ENCODE measurements around the gene APOBEC3A. TPM values are rescaled to one million over a fixed set of nuclear protein-coding genes. Genes with fewer than 3 reads are reported as not detected.

Gene APOBEC3A
- total RNA-seq, 1 experiment from 2014 or later, result not detected

DNA sequence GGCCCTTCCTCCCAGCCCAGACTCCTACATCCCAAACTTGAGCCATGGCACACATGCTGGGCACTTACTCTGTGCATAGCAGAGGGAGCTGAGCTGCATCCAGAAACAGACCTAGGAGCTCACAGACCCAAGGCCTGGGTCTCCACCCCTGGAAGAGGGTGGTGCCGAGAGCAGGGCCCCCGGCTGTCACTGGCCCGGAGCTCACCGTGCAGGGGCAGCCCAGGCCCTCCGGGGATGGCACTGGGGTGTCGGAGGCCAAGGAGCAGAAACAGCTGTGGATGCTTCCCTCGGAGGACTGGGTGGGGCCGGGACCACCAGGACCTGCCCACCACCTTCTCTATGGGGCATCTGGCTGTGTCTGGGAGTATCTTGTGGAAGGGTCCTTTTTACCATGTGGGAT is 4.3 kb upstream of the APOBEC3A start:
- H3K9me3 ChIP-seq (ENCODE audit: insufficient read depth, low read depth), result no peaks in the 10 kb centered on the region
- H4K20me1 ChIP-seq (ENCODE audit: insufficient read depth), result no peaks in the 10 kb centered on the region
- BruUV-seq (replicated peaks), result no TSS peak
- ChIA-PET POLR2A (ENCODE audit: unreplicated experiment) (interaction anchor here (0.6 kb wide), 1 partner anchor 81 kb away, joined by 3 read pairs; no protein-coding TSS in a partner anchor), CTCF (interaction anchor here (0.6 kb wide), 1 partner anchor 25 kb away, joined by 16 read pairs; no protein-coding TSS in a partner anchor)
- intact Hi-C loops (cut with micrococcal nuclease; ENCODE audit: unreplicated experiment), result no loop called here
- no peak overlapping the region for H3K27ac ChIP-seq
- H3K4me1 ChIP-seq (replicated peaks; ENCODE audit: insufficient read depth), result peaks cover 26% of the 10 kb centered on the region
- TF ChIP-seq, protein P1, sequence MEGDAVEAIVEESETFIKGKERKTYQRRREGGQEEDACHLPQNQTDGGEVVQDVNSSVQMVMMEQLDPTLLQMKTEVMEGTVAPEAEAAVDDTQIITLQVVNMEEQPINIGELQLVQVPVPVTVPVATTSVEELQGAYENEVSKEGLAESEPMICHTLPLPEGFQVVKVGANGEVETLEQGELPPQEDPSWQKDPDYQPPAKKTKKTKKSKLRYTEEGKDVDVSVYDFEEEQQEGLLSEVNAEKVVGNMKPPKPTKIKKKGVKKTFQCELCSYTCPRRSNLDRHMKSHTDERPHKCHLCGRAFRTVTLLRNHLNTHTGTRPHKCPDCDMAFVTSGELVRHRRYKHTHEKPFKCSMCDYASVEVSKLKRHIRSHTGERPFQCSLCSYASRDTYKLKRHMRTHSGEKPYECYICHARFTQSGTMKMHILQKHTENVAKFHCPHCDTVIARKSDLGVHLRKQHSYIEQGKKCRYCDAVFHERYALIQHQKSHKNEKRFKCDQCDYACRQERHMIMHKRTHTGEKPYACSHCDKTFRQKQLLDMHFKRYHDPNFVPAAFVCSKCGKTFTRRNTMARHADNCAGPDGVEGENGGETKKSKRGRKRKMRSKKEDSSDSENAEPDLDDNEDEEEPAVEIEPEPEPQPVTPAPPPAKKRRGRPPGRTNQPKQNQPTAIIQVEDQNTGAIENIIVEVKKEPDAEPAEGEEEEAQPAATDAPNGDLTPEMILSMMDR (conservative IDR thresholded peaks at IDR 0.05), result no peak
- TF ChIP-seq EZH2 (IDR thresholded peaks at IDR 0.05; ENCODE audit: low read depth), result no peak
- H3K4me2 ChIP-seq, result no peak overlapping the region
- H2AFZ ChIP-seq, result no peak overlapping the region
- DNase-seq, result no peak
- no peaks in the 10 kb centered on the region for H3K36me3 ChIP-seq (ENCODE audit: low read depth)
- H3K4me3 ChIP-seq, result no peak overlapping the region
- 0 out of 2 replicates have a peak, but pooled peaks cover 6% of the 10 kb centered on the region for H3F3A ChIP-seq (ENCODE audit: insufficient read depth, low read depth)
- H3K9me2 ChIP-seq (ENCODE audit: insufficient read depth), result no peaks in the 10 kb centered on the region
- no peaks in the 10 kb centered on the region for H3K27me3 ChIP-seq (ENCODE audit: insufficient read depth, low read depth)
- H3K79me2 ChIP-seq (ENCODE audit: low read depth), result no peaks in the 10 kb centered on the region

DNA sequence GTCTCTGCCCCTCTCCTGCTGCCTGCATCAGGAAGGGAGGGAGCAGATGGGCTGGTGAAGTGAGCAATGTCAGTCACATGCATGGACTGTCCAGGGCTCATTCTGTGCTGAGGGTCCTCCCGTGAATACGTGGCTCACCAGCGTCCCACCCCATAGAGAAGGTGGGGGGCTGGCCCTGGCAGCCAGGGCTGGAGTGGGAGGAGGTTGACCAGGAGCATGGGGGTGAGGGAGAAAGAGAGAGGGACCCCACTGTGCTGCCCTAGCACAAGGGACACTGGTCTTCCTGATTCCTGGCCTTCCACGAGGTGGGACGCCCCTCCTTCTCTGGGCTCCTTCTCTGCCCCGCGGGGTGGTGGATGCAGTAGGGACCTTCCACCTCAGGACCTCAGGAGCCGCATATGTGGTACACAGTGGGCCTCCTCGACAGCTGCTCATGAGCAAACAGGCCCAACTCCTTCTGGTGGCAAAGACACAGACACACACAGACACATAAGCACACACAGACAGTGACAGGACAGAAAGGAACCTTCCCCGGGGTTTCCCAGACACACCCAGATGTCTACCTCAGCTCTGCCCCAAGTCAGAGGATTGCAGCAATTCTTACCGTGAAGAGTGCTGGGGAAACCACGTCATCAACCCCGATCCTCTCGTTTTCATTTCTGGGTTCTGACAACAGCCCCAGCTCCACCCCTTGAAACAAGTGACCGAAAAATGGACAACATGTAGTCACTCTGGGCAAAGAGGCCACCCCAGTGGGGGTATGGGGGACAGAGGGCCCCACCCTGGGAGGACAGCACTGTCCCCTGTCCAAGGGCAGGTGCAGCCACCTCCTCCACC is 3.6 kb upstream of the APOBEC3A start:
- Histone ChIP-seq H3K9me2 (ENCODE audit: insufficient read depth) (no peaks in the 10 kb centered on the region), H3K27me3 (ENCODE audit: insufficient read depth, low read depth) (no peaks in the 10 kb centered on the region), H3K27ac (no peak overlapping the region), H3K36me3 (ENCODE audit: low read depth) (no peaks in the 10 kb centered on the region), H3K4me1 (replicated peaks; ENCODE audit: insufficient read depth) (peaks cover 26% of the 10 kb centered on the region), H4K20me1 (ENCODE audit: insufficient read depth) (no peaks in the 10 kb centered on the region), H3K79me2 (ENCODE audit: low read depth) (no peaks in the 10 kb centered on the region), H3K4me2 (peak overlapping the region; percentile 31), H3K9me3 (ENCODE audit: insufficient read depth, low read depth) (no peaks in the 10 kb centered on the region), H2AFZ (no peak overlapping the region), H3K4me3 (no peak overlapping the region), H3F3A (ENCODE audit: insufficient read depth, low read depth) (0 out of 2 replicates have a peak, but pooled peaks cover 6% of the 10 kb centered on the region)
- ChIA-PET CTCF (interaction anchor here (0.6 kb wide), 1 partner anchor 26 kb away, joined by 16 read pairs; no protein-coding TSS in a partner anchor), POLR2A (ENCODE audit: unreplicated experiment) (interaction anchor here (0.6 kb wide), 2 partner anchors 81 to 290 kb away, joined by 3 to 5 read pairs; no protein-coding TSS in a partner anchor)
- intact Hi-C loops (cut with micrococcal nuclease; ENCODE audit: unreplicated experiment), result no loop called here
- no TSS peak for BruUV-seq (replicated peaks)
- peak; percentile 48 to 76 for DNase-seq
- TF ChIP-seq, protein P1 (conservative IDR thresholded peaks at IDR 0.05), result no peak
- TF ChIP-seq EZH2 (IDR thresholded peaks at IDR 0.05; ENCODE audit: low read depth), result no peak

DNA sequence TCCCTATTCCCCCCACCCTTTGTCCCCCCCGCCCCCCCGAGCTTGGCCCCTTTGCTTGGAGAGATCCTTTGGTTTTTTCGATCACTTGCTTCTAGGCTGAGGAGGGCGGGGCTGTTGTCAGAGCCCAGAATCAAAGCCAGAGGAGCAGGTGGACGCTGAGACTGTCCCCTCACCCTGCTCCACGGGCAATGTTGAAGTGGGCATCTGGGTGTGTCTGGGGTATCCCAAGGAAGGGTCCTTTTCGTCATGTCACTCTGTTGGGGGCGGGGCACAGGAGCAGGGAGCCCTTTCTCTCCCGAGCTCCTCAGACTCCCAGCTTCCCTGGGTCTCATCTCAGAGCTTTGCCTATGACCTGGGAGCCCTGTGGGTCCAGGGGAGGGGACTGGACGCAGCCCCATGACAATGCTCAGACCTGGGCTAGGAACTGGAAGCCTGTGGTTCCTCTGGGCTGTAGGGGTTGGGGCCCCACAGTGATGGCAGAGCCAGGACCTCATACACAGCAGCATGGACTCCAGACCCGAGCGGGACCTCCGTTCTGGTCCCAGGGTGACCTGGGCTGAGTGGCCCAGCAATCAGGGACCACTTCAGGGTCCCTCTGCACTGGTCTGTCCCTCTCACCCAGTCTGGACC is 2.9 kb upstream of the APOBEC3A start:
- peaks cover 26% of the 10 kb centered on the region for H3K4me1 ChIP-seq (replicated peaks; ENCODE audit: insufficient read depth)
- no TSS peak for BruUV-seq (replicated peaks)
- 0 out of 2 replicates have a peak overlapping the region, but pooled peaks have one; percentile 31 for H3K4me2 ChIP-seq
- H3F3A ChIP-seq (ENCODE audit: insufficient read depth, low read depth), result 0 out of 2 replicates have a peak, but pooled peaks cover 6% of the 10 kb centered on the region
- no peak overlapping the region for H3K4me3 ChIP-seq
- DNase-seq, result no peak
- no peak overlapping the region for H3K27ac ChIP-seq
- no peaks in the 10 kb centered on the region for H3K27me3 ChIP-seq (ENCODE audit: insufficient read depth, low read depth)
- intact Hi-C loops (cut with micrococcal nuclease; ENCODE audit: unreplicated experiment), result no loop called here
- H3K79me2 ChIP-seq (ENCODE audit: low read depth), result no peaks in the 10 kb centered on the region
- TF ChIP-seq, protein P1 (conservative IDR thresholded peaks at IDR 0.05), result no peak
- TF ChIP-seq EZH2 (IDR thresholded peaks at IDR 0.05; ENCODE audit: low read depth), result no peak
- ChIA-PET CTCF (no interaction called here), POLR2A (ENCODE audit: unreplicated experiment) (interaction anchor here (0.6 kb wide), 1 partner anchor 289 kb away, joined by 5 read pairs; no protein-coding TSS in a partner anchor)
- H3K9me3 ChIP-seq (ENCODE audit: insufficient read depth, low read depth), result no peaks in the 10 kb centered on the region
- no peaks in the 10 kb centered on the region for H4K20me1 ChIP-seq (ENCODE audit: insufficient read depth)
- H2AFZ ChIP-seq, result no peak overlapping the region
- H3K9me2 ChIP-seq (ENCODE audit: insufficient read depth), result no peaks in the 10 kb centered on the region
- H3K36me3 ChIP-seq (ENCODE audit: low read depth), result no peaks in the 10 kb centered on the region

Measured in PC-9 (cell line).